T47D (cell line): ENCODE data around the gene CAMSAP1.
A peak's percentile ranks its signal among the peaks of the same experiment; 100 is the strongest.

ENCODE experiments used
- DNase-seq, 2 experiments: peaks; one replicate each; pipeline versions ENCODE4 v3.0.0 to v3.0.0-alpha.2; 2011 to 2012; ENCODE audit warnings: low read depth in 1 of 2, low spot score in 1 of 2
- JUND ChIP-seq: IDR thresholded peaks from 2 replicates; pipeline ENCODE4 v1.6.1; 2012; ENCODE audit warnings: low read depth
- in situ Hi-C: cut with HindIII; loops from 2 replicates; pipeline ENCODE4 v1.10.0; 2016; ENCODE audit warnings: low sequenced_read_pairs, low pct_unique_long_range_greater_than_20kb

Gene CAMSAP1

GRCh38 chr9:135805422-135806022, 101.8 kb downstream of the CAMSAP1 start:
- in situ Hi-C loops = no loop called here

GRCh38 chr9:135804581-135805421, 102.5 kb downstream of the CAMSAP1 start:
- in situ Hi-C loops = no loop called here
- no peak for DNase-seq
- TF ChIP-seq JUND = no peak

More at GRCh38 chr9:135805422-135806022, 101.8 kb downstream of the CAMSAP1 start:
- no peak for TF ChIP-seq JUND
- DNase-seq = no peak

GRCh38 chr9:135803441-135803840, 103.9 kb downstream of the CAMSAP1 start:
- TF ChIP-seq JUND = no peak
- in situ Hi-C loops = no loop called here

GRCh38 chr9:135802876-135803419, 104.4 kb downstream of the CAMSAP1 start:
- in situ Hi-C loops = no loop called here
- no peak for TF ChIP-seq JUND
- DNase-seq = no peak

More at GRCh38 chr9:135803441-135803840, 103.9 kb downstream of the CAMSAP1 start:
- no peak for DNase-seq

- in situ Hi-C loops = no loop called here
- no peak for DNase-seq
- TF ChIP-seq JUND = no peak
Observed at GRCh38 chr9:135801070-135801469, 106.3 kb downstream of the CAMSAP1 start.

GRCh38 chr9:135799261-135799660, 108.1 kb downstream of the CAMSAP1 start:
- DNase-seq = no peak
- TF ChIP-seq JUND = no peak
- in situ Hi-C loops = no loop called here

- in situ Hi-C loops = no loop called here
- TF ChIP-seq JUND = no peak
- no peak for DNase-seq
Observed at GRCh38 chr9:135798263-135798585, 109.1 kb downstream of the CAMSAP1 start.

GRCh38 chr9:135797507-135798262, 109.7 kb downstream of the CAMSAP1 start:
- peak; percentile 66 to 67 for DNase-seq
- in situ Hi-C loops = no loop called here

GRCh38 chr9:135796784-135797485, 110.4 kb downstream of the CAMSAP1 start:
- DNase-seq = no peak
- TF ChIP-seq JUND = no peak
- in situ Hi-C loops = no loop called here

More at GRCh38 chr9:135797507-135798262, 109.7 kb downstream of the CAMSAP1 start:
- TF ChIP-seq JUND = no peak

- TF ChIP-seq JUND = no peak
- in situ Hi-C loops = no loop called here
- no peak for DNase-seq
Observed at GRCh38 chr9:135795391-135795790, 112.0 kb downstream of the CAMSAP1 start.

GRCh38 chr9:135794361-135794885, 112.9 kb downstream of the CAMSAP1 start:
- in situ Hi-C loops = no loop called here
- TF ChIP-seq JUND = no peak
- no peak for DNase-seq

GRCh38 chr9:135794057-135794335, 113.3 kb downstream of the CAMSAP1 start:
- TF ChIP-seq JUND = no peak
- in situ Hi-C loops = no loop called here
- DNase-seq = no peak
